Activated T-cell treated with anti-CD3 and anti-CD28 coated beads, Interleukin-2, amount 50 U/mL, for 24 hours (primary cell): ENCODE results near the gene KRTAP16-1.
"Not testable (repeated sequence)": the region's sequence is repeated elsewhere in the genome, so short reads cannot be mapped to it uniquely, and the experiment has no call there.

Experiments used
- DNase-seq: peaks from one replicate; pipeline ENCODE4 v3.0.0-alpha.2; 2020
- H3K27ac Mint-ChIP-seq: 2 replicates; pipeline ENCODE4 v1.8.0; 2020; ENCODE audit warnings: mild to moderate bottlenecking, mixed read lengths
- H3K27me3 Mint-ChIP-seq: 2 replicates; pipeline ENCODE4 v1.8.0; 2020; ENCODE audit warnings: mixed read lengths
- H3K36me3 Mint-ChIP-seq: 2 replicates; pipeline ENCODE4 v1.8.0; 2020; ENCODE audit warnings: low read depth, mixed read lengths
- H3K4me1 Mint-ChIP-seq: 2 replicates; pipeline ENCODE4 v1.8.0; 2020; ENCODE audit warnings: low read depth, mixed read lengths
- H3K4me3 Mint-ChIP-seq: 2 replicates; pipeline ENCODE4 v1.8.0; 2020; ENCODE audit warnings: mild to moderate bottlenecking, moderate library complexity, mixed read lengths
- H3K9me3 Mint-ChIP-seq: 2 replicates; pipeline ENCODE4 v1.8.0; 2020; ENCODE audit warnings: mixed read lengths

The KRTAP16-1 gene

GRCh38 chr17:41308918-41309359 lies at the start of gene KRTAP16-1:
Gene KRTAP16-1 (minus strand): TSS chr17:41309309. CDS start chr17:41309253, 56 bp downstream.
- peaks cover 50% of the 10 kb centered on the region for H3K4me1 Mint-ChIP-seq

DNA sequence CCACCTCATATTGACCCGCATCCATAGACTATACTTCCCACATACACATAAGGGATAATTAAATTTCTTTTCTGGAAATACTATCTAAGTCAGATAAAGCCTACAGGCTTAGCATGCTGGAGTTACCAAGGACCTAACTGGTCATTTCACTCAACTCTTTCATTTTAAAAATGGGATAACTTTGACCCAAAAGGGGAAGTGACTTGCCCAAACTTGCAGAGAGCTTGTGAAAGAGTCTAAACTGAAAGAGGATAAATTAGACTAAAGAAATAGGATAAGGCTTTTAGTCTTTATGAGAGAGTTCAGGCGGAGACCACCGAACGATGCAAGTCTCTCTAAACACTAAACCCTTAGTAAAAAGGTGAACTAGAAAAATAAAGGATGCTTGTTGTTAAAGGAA lies 45.4 kb upstream of the KRTAP16-1 start:
- H3K27me3 Mint-ChIP-seq = no peaks in the 10 kb centered on the region
- DNase-seq = no peak
- H3K9me3 Mint-ChIP-seq = peaks cover 2% of the 10 kb centered on the region
- peaks cover 13% of the 10 kb centered on the region for H3K4me1 Mint-ChIP-seq
- no peak overlapping the region for H3K4me3 Mint-ChIP-seq
- no peak overlapping the region for H3K27ac Mint-ChIP-seq
- H3K36me3 Mint-ChIP-seq = no peaks in the 10 kb centered on the region

More at GRCh38 chr17:41308918-41309359, at the start of gene KRTAP16-1:
- peak within 1 kb of the TSS; percentile 82 for H3K27ac Mint-ChIP-seq
- DNase-seq = no peak
- H3K27me3 Mint-ChIP-seq = no peaks in the 10 kb centered on the region
- no peaks in the 10 kb centered on the region for H3K9me3 Mint-ChIP-seq
- H3K4me3 Mint-ChIP-seq = peak within 1 kb of the TSS; percentile 38
- H3K36me3 Mint-ChIP-seq = no peaks in the 10 kb centered on the region

- Mint-ChIP-seq H3K4me1 (peaks cover 13% of the 10 kb centered on the region), H3K9me3 (peaks cover 2% of the 10 kb centered on the region), H3K36me3 (no peaks in the 10 kb centered on the region)
Measured at GRCh38 chr17:41352597-41353366, 43.7 kb upstream of the KRTAP16-1 start.

GRCh38 chr17:41351177-41351576 lies 42.1 kb upstream of the KRTAP16-1 start:
- H3K4me1 Mint-ChIP-seq = peaks cover 13% of the 10 kb centered on the region
- no peaks in the 10 kb centered on the region for H3K9me3 Mint-ChIP-seq
- H3K4me3 Mint-ChIP-seq = no peak overlapping the region
- DNase-seq = no peak
- H3K36me3 Mint-ChIP-seq = no peaks in the 10 kb centered on the region
- H3K27me3 Mint-ChIP-seq = no peaks in the 10 kb centered on the region
- H3K27ac Mint-ChIP-seq = no peak overlapping the region

More at GRCh38 chr17:41352597-41353366, 43.7 kb upstream of the KRTAP16-1 start:
- Mint-ChIP-seq H3K27me3 (no peaks in the 10 kb centered on the region), H3K27ac (no peak overlapping the region), H3K4me3 (no peak overlapping the region)
- DNase-seq = no peak

DNA sequence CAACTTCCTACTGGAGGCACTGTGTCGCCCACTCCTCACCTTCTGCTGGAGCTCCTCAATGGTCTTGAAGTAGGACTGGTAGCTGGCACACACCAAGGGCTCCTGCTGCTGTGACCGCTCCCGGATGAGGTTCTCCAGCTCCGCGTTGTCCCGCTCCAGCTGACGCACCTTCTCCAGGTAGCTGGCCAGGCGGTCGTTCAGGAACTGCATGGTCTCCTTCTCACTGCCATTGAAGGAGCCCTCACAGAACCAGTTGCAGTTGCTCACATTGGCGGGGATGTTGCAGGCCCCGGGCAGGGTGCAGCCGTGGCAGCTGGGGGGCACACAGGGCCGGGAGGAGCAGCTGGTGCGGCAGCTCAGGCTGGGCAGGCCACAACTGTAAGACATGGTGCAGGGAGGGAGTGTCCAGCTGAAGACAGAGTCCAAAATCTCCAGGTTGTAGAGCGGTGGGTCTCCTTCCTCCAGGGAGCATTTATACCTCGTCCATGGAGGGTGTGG lies 41.3 kb upstream of the KRTAP16-1 start, which contains the start of gene KRT33A:
Gene KRT33A (minus strand): TSS at position 448 of the 498 bp plus-strand sequence. CDS start 61 bp downstream, at position 387.
- not testable (repeated sequence) for DNase-seq, H3K4me3 Mint-ChIP-seq, H3K36me3 Mint-ChIP-seq, H3K27ac Mint-ChIP-seq, H3K9me3 Mint-ChIP-seq, H3K27me3 Mint-ChIP-seq
- peaks cover 13% of the 10 kb centered on the region for H3K4me1 Mint-ChIP-seq

GRCh38 chr17:41347869-41348760 lies 39.0 kb upstream of the KRTAP16-1 start:
- H3K4me3 Mint-ChIP-seq = no peak overlapping the region
- DNase-seq = no peak
- no peak overlapping the region for H3K27ac Mint-ChIP-seq
- H3K9me3 Mint-ChIP-seq = peaks cover 3% of the 10 kb centered on the region
- peaks cover 17% of the 10 kb centered on the region for H3K4me1 Mint-ChIP-seq
- no peaks in the 10 kb centered on the region for H3K27me3 Mint-ChIP-seq
- H3K36me3 Mint-ChIP-seq = peaks cover 3% of the 10 kb centered on the region

DNA sequence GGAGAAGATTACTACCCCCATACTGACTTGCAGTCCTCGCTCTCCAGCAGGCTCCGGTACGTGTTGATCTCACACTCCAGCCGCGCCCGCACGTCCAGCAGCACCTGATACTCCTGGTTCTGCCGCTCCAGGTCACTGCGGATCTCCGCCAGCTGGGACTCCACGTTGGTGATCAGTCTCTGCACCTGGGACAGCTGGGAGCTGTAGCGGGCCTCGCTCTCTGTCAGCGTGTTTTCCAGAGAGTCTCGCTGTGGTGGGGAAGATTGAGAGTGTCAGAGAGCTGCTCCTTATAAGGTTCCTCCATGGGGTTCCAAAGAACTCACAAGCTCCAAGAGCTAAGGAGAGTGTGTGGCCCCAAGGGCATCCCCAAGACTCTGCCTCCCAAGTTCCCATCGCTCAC lies 37.3 kb upstream of the KRTAP16-1 start:
- H3K27me3 Mint-ChIP-seq, DNase-seq, H3K4me3 Mint-ChIP-seq, H3K27ac Mint-ChIP-seq, H3K36me3 Mint-ChIP-seq: not testable (repeated sequence)
- Mint-ChIP-seq H3K4me1 (peaks cover 22% of the 10 kb centered on the region), H3K9me3 (peaks cover 10% of the 10 kb centered on the region)

DNA sequence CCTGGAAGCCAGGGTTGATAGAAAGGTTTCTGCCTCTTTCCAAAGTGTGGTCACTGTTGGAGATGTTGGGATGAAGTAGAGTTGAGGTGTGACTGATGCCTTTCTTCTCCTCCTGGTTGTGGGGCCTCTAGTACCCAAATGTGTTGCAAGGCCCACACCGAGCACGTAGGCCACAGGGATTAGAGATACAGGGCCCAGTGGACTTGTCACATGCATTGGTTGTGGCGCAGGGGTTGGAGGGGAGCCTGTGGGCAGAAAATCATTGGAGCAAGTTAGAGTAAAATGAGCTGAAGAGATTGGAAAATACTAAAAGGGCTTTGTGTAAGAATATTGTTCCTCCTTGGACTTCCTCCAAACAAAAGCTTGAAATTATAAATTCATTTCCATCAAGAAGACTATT lies 36.9 kb upstream of the KRTAP16-1 start:
- DNase-seq = no peak
- Mint-ChIP-seq H3K4me1 (peaks cover 22% of the 10 kb centered on the region), H3K36me3 (peaks cover 7% of the 10 kb centered on the region), H3K27ac (no peak overlapping the region), H3K27me3 (no peaks in the 10 kb centered on the region), H3K9me3 (peaks cover 10% of the 10 kb centered on the region), H3K4me3 (no peak overlapping the region)

- Mint-ChIP-seq H3K9me3 (peaks cover 10% of the 10 kb centered on the region), H3K27me3 (no peaks in the 10 kb centered on the region), H3K36me3 (peaks cover 7% of the 10 kb centered on the region), H3K4me1 (peaks cover 52% of the 10 kb centered on the region), H3K4me3 (no peak overlapping the region), H3K27ac (no peak overlapping the region)
- DNase-seq = no peak
Measured at GRCh38 chr17:41343029-41343428, 33.9 kb upstream of the KRTAP16-1 start.

GRCh38 chr17:41340934-41341861 lies 32.1 kb upstream of the KRTAP16-1 start:
- no peak overlapping the region for H3K4me3 Mint-ChIP-seq
- H3K27ac Mint-ChIP-seq = peak overlapping the region; percentile 26
- H3K4me1 Mint-ChIP-seq = peaks cover 59% of the 10 kb centered on the region
- H3K9me3 Mint-ChIP-seq = peaks cover 10% of the 10 kb centered on the region
- DNase-seq = no peak
- peaks cover 7% of the 10 kb centered on the region for H3K36me3 Mint-ChIP-seq
- no peaks in the 10 kb centered on the region for H3K27me3 Mint-ChIP-seq

DNA sequence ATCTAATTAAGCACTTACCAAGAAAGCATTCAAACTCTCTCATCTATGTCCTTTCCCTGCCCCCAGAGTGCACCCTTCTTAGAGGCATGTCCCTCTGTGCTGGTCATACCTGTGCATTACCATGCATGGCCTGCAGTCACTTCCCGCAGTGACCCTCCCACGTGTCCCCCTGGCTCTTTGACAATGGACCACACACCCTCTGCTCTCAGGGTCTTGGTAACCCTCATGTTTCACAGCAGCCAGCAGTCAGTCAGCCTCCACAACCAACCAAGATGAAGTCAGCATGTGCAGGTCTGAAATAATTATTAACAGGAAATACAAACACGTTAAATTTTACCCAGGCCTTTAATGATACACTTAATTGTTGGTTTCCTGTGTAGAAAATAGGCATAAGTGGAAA lies 31.4 kb upstream of the KRTAP16-1 start:
- H3K27me3 Mint-ChIP-seq = no peaks in the 10 kb centered on the region
- DNase-seq = no peak
- H3K27ac Mint-ChIP-seq = no peak overlapping the region
- peaks cover 7% of the 10 kb centered on the region for H3K36me3 Mint-ChIP-seq
- H3K4me3 Mint-ChIP-seq = no peak overlapping the region
- peaks cover 10% of the 10 kb centered on the region for H3K9me3 Mint-ChIP-seq
- H3K4me1 Mint-ChIP-seq = peaks cover 66% of the 10 kb centered on the region

DNA sequence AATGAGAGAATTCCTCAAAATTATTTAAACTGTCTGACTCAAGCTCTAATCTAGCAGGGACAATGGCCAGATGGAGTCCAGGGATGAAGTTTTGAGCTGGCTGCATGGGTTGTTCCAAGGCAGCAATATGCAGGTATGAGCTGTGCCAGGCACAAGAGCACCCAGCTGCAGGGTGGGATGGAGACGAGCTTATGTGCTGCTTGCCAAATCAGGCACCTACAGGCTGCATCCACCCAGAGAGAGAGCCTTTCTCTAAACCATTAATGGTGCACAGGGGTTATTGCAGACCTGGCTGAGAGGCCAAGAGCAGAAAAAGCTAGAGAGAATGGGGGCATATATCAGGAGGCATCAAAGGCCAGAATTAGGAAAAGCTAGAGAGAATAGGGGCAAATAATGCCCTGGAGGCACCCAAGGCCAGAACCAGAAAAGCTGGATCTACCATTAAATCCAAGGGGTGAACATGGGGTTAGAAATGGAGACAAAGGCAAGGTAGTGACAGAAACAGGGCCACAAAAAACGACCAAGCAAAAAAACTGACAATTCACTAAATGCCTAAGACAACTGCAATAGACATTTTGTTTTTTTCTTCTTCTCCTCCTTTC lies 30.6 kb upstream of the KRTAP16-1 start:
- no peak for DNase-seq
- Mint-ChIP-seq H3K27ac (peak overlapping the region; percentile 13), H3K27me3 (no peaks in the 10 kb centered on the region), H3K4me1 (peaks cover 75% of the 10 kb centered on the region), H3K9me3 (peaks cover 10% of the 10 kb centered on the region), H3K36me3 (peaks cover 7% of the 10 kb centered on the region), H3K4me3 (no peak overlapping the region)

DNA sequence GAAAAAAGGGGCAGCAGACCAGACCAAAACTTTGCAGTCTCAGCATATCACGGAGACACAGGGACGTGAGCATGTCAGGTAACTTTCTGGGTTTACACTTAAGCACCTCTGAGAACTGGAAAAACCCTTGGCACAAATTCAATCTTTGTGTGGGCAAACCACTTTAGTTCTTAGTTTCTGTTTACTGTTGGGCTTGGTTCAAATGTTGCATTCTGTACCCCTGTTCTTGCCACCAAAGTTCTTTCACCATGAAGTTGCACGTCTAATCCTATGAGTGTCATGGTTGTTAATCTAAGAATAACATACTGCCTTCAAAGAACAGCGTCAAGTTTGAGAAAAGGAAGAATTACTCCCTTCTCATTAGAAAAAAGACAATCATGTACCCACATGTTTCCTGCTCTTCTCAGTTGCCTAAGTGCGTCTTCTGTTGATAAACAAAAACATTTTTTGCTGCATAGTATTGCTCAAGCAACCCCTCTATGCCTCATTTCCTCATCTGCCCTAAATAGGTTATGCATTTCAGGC lies 29.9 kb upstream of the KRTAP16-1 start:
- peaks cover 7% of the 10 kb centered on the region for H3K36me3 Mint-ChIP-seq
- no peak overlapping the region for H3K4me3 Mint-ChIP-seq
- H3K4me1 Mint-ChIP-seq = peaks cover 80% of the 10 kb centered on the region
- no peaks in the 10 kb centered on the region for H3K27me3 Mint-ChIP-seq
- peaks cover 10% of the 10 kb centered on the region for H3K9me3 Mint-ChIP-seq
- H3K27ac Mint-ChIP-seq = no peak overlapping the region
- no peak for DNase-seq
